Ectodermal cell (in vitro differentiated cells): ENCODE measurements around the gene MGAM2.

Experiments used
- H3K27ac ChIP-seq: 2 replicates; pipeline ENCODE4 v1.7.0; 2013; ENCODE audit warnings: mild to moderate bottlenecking, low read depth, low read length; ENCODE audit not compliant: insufficient read depth, poor library complexity, severe bottlenecking
- H3K27me3 ChIP-seq: 2 replicates; pipeline ENCODE4 v1.7.0; 2013; ENCODE audit warnings: mild to moderate bottlenecking, low read length; ENCODE audit not compliant: insufficient read depth, control insufficient read depth, poor library complexity, severe bottlenecking
- H3K36me3 ChIP-seq: one replicate; pipeline ENCODE4 v1.7.0; 2013; ENCODE audit warnings: low read length; ENCODE audit not compliant: control insufficient read depth, insufficient read depth
- H3K4me1 ChIP-seq: one replicate; pipeline ENCODE4 v1.7.0; 2013; ENCODE audit warnings: low read length; ENCODE audit not compliant: control insufficient read depth, insufficient read depth
- H3K4me3 ChIP-seq: 2 replicates; pipeline ENCODE4 v1.7.0; 2013; ENCODE audit warnings: low read depth, low read length, control low read depth; ENCODE audit not compliant: insufficient read depth
- H3K9me3 ChIP-seq: 2 replicates; pipeline ENCODE4 v1.7.0; 2013; ENCODE audit warnings: mild to moderate bottlenecking, low read length, moderate library complexity; ENCODE audit not compliant: control insufficient read depth
- WGBS, 2 experiments: methylation state at CpG; one replicate each; pipeline ENCODE4 v1.1.7; 2013; ENCODE audit warnings: missing lambda C conversion rate in 2 of 2; 5-methylcytosine and 5-hydroxymethylcytosine counted together

The MGAM2 gene

GRCh38 chr7:142188846-142189245 lies 77.3 kb downstream of the MGAM2 start:
- no peaks in the 10 kb centered on the region for H3K36me3 ChIP-seq
- H3K4me1 ChIP-seq = no peaks in the 10 kb centered on the region
- H3K27ac ChIP-seq = no peak overlapping the region
- H3K4me3 ChIP-seq = no peak overlapping the region
- no peaks in the 10 kb centered on the region for H3K9me3 ChIP-seq
- no peaks in the 10 kb centered on the region for H3K27me3 ChIP-seq

GRCh38 chr7:142194201-142194600 lies 82.7 kb downstream of the MGAM2 start:
- H3K36me3 ChIP-seq = no peaks in the 10 kb centered on the region
- H3K4me1 ChIP-seq = no peaks in the 10 kb centered on the region
- H3K27me3 ChIP-seq = no peaks in the 10 kb centered on the region
- no peak overlapping the region for H3K27ac ChIP-seq
- no peaks in the 10 kb centered on the region for H3K9me3 ChIP-seq
- no peak overlapping the region for H3K4me3 ChIP-seq
- 90 to 93% methylated on average over 4 of the region's 4 CpGs for WGBS, 2 experiments

- H3K27ac ChIP-seq = no peak overlapping the region
- H3K36me3 ChIP-seq = no peaks in the 10 kb centered on the region
- no peaks in the 10 kb centered on the region for H3K9me3 ChIP-seq
- no peak overlapping the region for H3K4me3 ChIP-seq
- H3K4me1 ChIP-seq = no peaks in the 10 kb centered on the region
- WGBS, 2 experiments = 91 to 94% methylated on average over 8 to 9 of the region's 9 CpGs
- H3K27me3 ChIP-seq = no peaks in the 10 kb centered on the region
Measured at GRCh38 chr7:142196066-142196840, 84.7 kb downstream of the MGAM2 start.

GRCh38 chr7:142200206-142200605 lies 88.7 kb downstream of the MGAM2 start:
- Histone ChIP-seq H3K27me3 (no peaks in the 10 kb centered on the region), H3K4me1 (no peaks in the 10 kb centered on the region), H3K4me3 (no peak overlapping the region), H3K27ac (no peak overlapping the region), H3K9me3 (no peaks in the 10 kb centered on the region), H3K36me3 (no peaks in the 10 kb centered on the region)
- 80 to 100% methylated on average over 1 of the region's 1 CpG for WGBS, 2 experiments

- Histone ChIP-seq H3K27ac (no peak overlapping the region), H3K4me3 (no peak overlapping the region), H3K9me3 (no peaks in the 10 kb centered on the region), H3K4me1 (no peaks in the 10 kb centered on the region), H3K27me3 (no peaks in the 10 kb centered on the region), H3K36me3 (no peaks in the 10 kb centered on the region)
- 73 to 100% methylated on average over 1 of the region's 1 CpG for WGBS, 2 experiments
Measured at GRCh38 chr7:142228537-142229104, 117.1 kb downstream of the MGAM2 start.

- Histone ChIP-seq H3K9me3 (no peaks in the 10 kb centered on the region), H3K36me3 (no peaks in the 10 kb centered on the region), H3K27ac (no peak overlapping the region), H3K27me3 (no peaks in the 10 kb centered on the region), H3K4me1 (no peaks in the 10 kb centered on the region), H3K4me3 (no peak overlapping the region)
- 53 to 54% methylated on average over 7 of the region's 7 CpGs for WGBS, 2 experiments
Measured at GRCh38 chr7:142231716-142232115, 120.2 kb downstream of the MGAM2 start.

- Histone ChIP-seq H3K4me3 (no peak overlapping the region), H3K9me3 (no peaks in the 10 kb centered on the region), H3K27ac (no peak overlapping the region), H3K4me1 (no peaks in the 10 kb centered on the region), H3K36me3 (no peaks in the 10 kb centered on the region), H3K27me3 (no peaks in the 10 kb centered on the region)
- WGBS, 2 experiments = 74 to 85% methylated on average over 2 to 4 of the region's 4 CpGs
Measured at GRCh38 chr7:142240546-142240945, 129.0 kb downstream of the MGAM2 start.

- H3K36me3 ChIP-seq = no peaks in the 10 kb centered on the region
- H3K27ac ChIP-seq = no peak overlapping the region
- H3K4me1 ChIP-seq = no peaks in the 10 kb centered on the region
- H3K9me3 ChIP-seq = no peaks in the 10 kb centered on the region
- H3K4me3 ChIP-seq = no peak overlapping the region
- 93 to 94% methylated on average over 10 of the region's 10 CpGs for WGBS, 2 experiments
- H3K27me3 ChIP-seq = no peaks in the 10 kb centered on the region
Measured at GRCh38 chr7:142243823-142244222, 132.3 kb downstream of the MGAM2 start.

GRCh38 chr7:142248166-142249160 lies 136.9 kb downstream of the MGAM2 start:
- Histone ChIP-seq H3K27me3 (no peaks in the 10 kb centered on the region), H3K36me3 (no peaks in the 10 kb centered on the region), H3K27ac (no peak overlapping the region), H3K4me3 (no peak overlapping the region), H3K9me3 (no peaks in the 10 kb centered on the region), H3K4me1 (no peaks in the 10 kb centered on the region)
- WGBS, 2 experiments = 86 to 92% methylated on average over 7 of the region's 7 CpGs

GRCh38 chr7:142249918-142250317 lies 138.4 kb downstream of the MGAM2 start:
- no peaks in the 10 kb centered on the region for H3K27me3 ChIP-seq
- H3K9me3 ChIP-seq = no peaks in the 10 kb centered on the region
- H3K27ac ChIP-seq = no peak overlapping the region
- H3K36me3 ChIP-seq = no peaks in the 10 kb centered on the region
- H3K4me1 ChIP-seq = no peaks in the 10 kb centered on the region
- no peak overlapping the region for H3K4me3 ChIP-seq
